Prostate gland (tissue), 2 donors: ENCODE data around the gene MEFV.

Experiments
- POLR2A ChIP-seq: fragments of 450-650 bp; IDR thresholded peaks from one replicate; pipeline ENCODE4 v1.6.1; 2016; ENCODE audit warnings: antibody characterized with exemption, mild to moderate bottlenecking
- TF ChIP-seq, protein P1 (sequence below), 4 experiments: fragments of 200-600 bp in 2 of 4; fragments of 450-650 bp in 2 of 4; sonication (generic) in 2 of 4; IDR thresholded peaks; 1 replicate in 3 of 4; 2 replicates in 1 of 4; pipeline ENCODE4 v1.5.1; 2016 to 2019; ENCODE audit warnings: antibody characterized with exemption in 4 of 4, mild to moderate bottlenecking in 2 of 4, moderate library complexity in 2 of 4

DNA sequence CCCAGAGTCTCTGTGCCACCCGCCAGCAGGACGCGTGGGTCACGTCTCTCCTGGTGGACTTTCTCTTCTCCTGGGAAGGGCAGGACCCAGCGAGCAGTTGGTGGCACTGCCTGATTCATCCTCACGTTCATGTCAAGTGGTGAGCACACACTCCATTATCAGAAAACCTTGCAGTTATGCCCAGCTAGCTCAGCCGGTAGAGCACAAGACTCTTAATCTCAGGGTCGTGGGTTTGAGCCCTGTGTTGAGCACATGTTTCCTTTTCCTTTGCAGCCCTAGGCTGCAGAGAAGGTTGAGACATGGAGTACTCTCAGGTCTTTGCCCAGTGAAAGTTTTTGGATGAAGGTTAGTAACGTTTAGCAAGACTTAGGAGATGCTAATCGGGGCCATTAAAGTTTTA is 60.5 kb downstream of the MEFV start:
- TF ChIP-seq POLR2A: no peak
- TF ChIP-seq, protein P1, sequence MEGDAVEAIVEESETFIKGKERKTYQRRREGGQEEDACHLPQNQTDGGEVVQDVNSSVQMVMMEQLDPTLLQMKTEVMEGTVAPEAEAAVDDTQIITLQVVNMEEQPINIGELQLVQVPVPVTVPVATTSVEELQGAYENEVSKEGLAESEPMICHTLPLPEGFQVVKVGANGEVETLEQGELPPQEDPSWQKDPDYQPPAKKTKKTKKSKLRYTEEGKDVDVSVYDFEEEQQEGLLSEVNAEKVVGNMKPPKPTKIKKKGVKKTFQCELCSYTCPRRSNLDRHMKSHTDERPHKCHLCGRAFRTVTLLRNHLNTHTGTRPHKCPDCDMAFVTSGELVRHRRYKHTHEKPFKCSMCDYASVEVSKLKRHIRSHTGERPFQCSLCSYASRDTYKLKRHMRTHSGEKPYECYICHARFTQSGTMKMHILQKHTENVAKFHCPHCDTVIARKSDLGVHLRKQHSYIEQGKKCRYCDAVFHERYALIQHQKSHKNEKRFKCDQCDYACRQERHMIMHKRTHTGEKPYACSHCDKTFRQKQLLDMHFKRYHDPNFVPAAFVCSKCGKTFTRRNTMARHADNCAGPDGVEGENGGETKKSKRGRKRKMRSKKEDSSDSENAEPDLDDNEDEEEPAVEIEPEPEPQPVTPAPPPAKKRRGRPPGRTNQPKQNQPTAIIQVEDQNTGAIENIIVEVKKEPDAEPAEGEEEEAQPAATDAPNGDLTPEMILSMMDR (IDR thresholded peaks at IDR 0.05): no peak
